Lung (tissue), 12 donors: Measurements from ENCODE around the gene ALK. TPM values are rescaled to one million over a fixed set of nuclear protein-coding genes. Genes with fewer than 3 reads are reported as not detected.

Experiments
- ATAC-seq: fragments of 200-7000 bp; cut with Tn5 transposase; one replicate; pipeline ENCODE4 v1.9.1; 2020; ENCODE audit warnings: moderate number of reproducible peaks; ENCODE audit not compliant: insufficient read depth, low FRiP score
- DNase-seq, 3 donors: peaks; one replicate each; pipeline ENCODE4 v3.0.0-alpha.2; 2013 to 2017
- H3K27ac ChIP-seq, 2 donors: one replicate each; pipeline ENCODE4 v1.5.1; 2013; ENCODE audit warnings: mild to moderate bottlenecking in 2 of 2, moderate library complexity in 2 of 2, control low read depth in 1 of 2, inconsistent platforms in 1 of 2, low read depth in 1 of 2, low read length in 1 of 2
- H3K27me3 ChIP-seq, 3 donors: one replicate each; pipeline ENCODE4 v1.5.1; 2013; ENCODE audit warnings: low read length in 2 of 3; ENCODE audit not compliant: control insufficient read depth in 3 of 3, insufficient read depth in 3 of 3
- H3K36me3 ChIP-seq, 4 donors: one replicate each; pipeline ENCODE4 v1.5.1; 2013; ENCODE audit warnings: low read length in 4 of 4, mild to moderate bottlenecking in 1 of 4, moderate library complexity in 1 of 4; ENCODE audit not compliant: control insufficient read depth in 4 of 4, insufficient read depth in 4 of 4
- H3K4me1 ChIP-seq, 5 donors: one replicate each; pipeline ENCODE4 v1.5.1; 2013; ENCODE audit warnings: low read length in 5 of 5, mild to moderate bottlenecking in 2 of 5, moderate library complexity in 1 of 5; ENCODE audit not compliant: control insufficient read depth in 5 of 5, insufficient read depth in 5 of 5
- H3K4me3 ChIP-seq: one replicate; pipeline ENCODE4 v1.5.1; 2013; ENCODE audit warnings: mild to moderate bottlenecking, control low read depth, moderate library complexity
- H3K9ac ChIP-seq, 2 donors: one replicate each; pipeline ENCODE4 v1.5.1; 2013; ENCODE audit warnings: low read length in 2 of 2, control low read depth in 1 of 2; ENCODE audit not compliant: insufficient read depth in 1 of 2
- H3K9me3 ChIP-seq, 4 donors: one replicate each; pipeline ENCODE4 v1.5.1; 2013; ENCODE audit warnings: low read length in 3 of 4, mild to moderate bottlenecking in 1 of 4, moderate library complexity in 1 of 4; ENCODE audit not compliant: control insufficient read depth in 4 of 4, insufficient read depth in 3 of 4
- CTCF ChIP-seq: IDR thresholded peaks from 2 replicates; pipeline ENCODE4 v1.5.1; 2012; ENCODE audit warnings: mild to moderate bottlenecking; ENCODE audit errors: control extremely low read depth, extremely low read depth
- WGBS, 2 donors: extraction: QIAGEN DNeasy Blood & Tissue Kit; methylation state at CpG; one replicate each; pipeline ENCODE4 v1.1.7; 2013; 5-methylcytosine and 5-hydroxymethylcytosine counted together
- polyA plus RNA-seq, 2 donors: library from polyadenylated mRNA; stranded (reverse); fragments of 200-250 nt; gene quantifications; one replicate each; pipeline ENCODE4 v1.2.1, GENCODE V29; 2013
- total RNA-seq, 2 donors: library from RNA; depleted of rRNA in 1 of 2; stranded (reverse); fragments of >200 nt in 1 of 2; gene quantifications; one replicate each; pipeline ENCODE4 v1.2.1, GENCODE V29; 2014 to 2021
- donor health status: control.
- donor health status: control.
- donor health status: Bipolar disorder and iron deficiency.
- donor health status: healthy.
- donor health status: DM: yes; HTN: yes; CAD: no.

The ALK gene
- total and polyA plus RNA-seq, 4 donors, result 0.09 to 0.25 (median 0.10) TPM; not detected in 1

GRCh38 chr2:29426354-29426753, 495.0 kb downstream of the ALK start:
- no peak overlapping the region for H3K27ac ChIP-seq
- H3K4me3 ChIP-seq, result no peak overlapping the region
- no peak for DNase-seq
- no peaks in the 10 kb centered on the region for H3K36me3 ChIP-seq
- H3K9me3 ChIP-seq, result no peaks in the 10 kb centered on the region
- no peak for TF ChIP-seq CTCF
- H3K4me1 ChIP-seq, result no peaks in the 10 kb centered on the region
- ATAC-seq, result no peak
- no peaks in the 10 kb centered on the region for H3K27me3 ChIP-seq
- H3K9ac ChIP-seq, result no peak overlapping the region

- no peak for ATAC-seq
- no peaks in the 10 kb centered on the region for H3K9me3 ChIP-seq
- WGBS, 2 donors, result 95 to 97% methylated on average over 1 of the region's 1 CpG
- H3K4me3 ChIP-seq, result no peak overlapping the region
- H3K27me3 ChIP-seq, result no peaks in the 10 kb centered on the region
- H3K4me1 ChIP-seq, result no peaks in the 10 kb centered on the region
- H3K27ac ChIP-seq, result no peak overlapping the region
- H3K9ac ChIP-seq, result no peak overlapping the region
- no peak for TF ChIP-seq CTCF
- DNase-seq, result no peak
- no peaks in the 10 kb centered on the region for H3K36me3 ChIP-seq
Measured at GRCh38 chr2:29425866-29426265, 495.5 kb downstream of the ALK start.

GRCh38 chr2:29423061-29423666, 498.2 kb downstream of the ALK start:
- no peak overlapping the region for H3K9ac ChIP-seq
- no peaks in the 10 kb centered on the region for H3K27me3 ChIP-seq
- no peak overlapping the region for H3K4me3 ChIP-seq
- DNase-seq (no peak), ATAC-seq (no peak)
- H3K9me3 ChIP-seq, result no peaks in the 10 kb centered on the region
- no peaks in the 10 kb centered on the region for H3K4me1 ChIP-seq
- H3K27ac ChIP-seq, result no peak overlapping the region
- TF ChIP-seq CTCF, result no peak
- 52 to 56% methylated on average over 6 of the region's 6 CpGs for WGBS, 2 donors
- H3K36me3 ChIP-seq, result no peaks in the 10 kb centered on the region
